Amniotic epithelial cell (primary cell): ENCODE results near the gene KHDRBS1.
"Not testable (repeated sequence)": the region's sequence is repeated elsewhere in the genome, so short reads cannot be mapped to it uniquely, and the experiment has no call there.

ENCODE experiments used
- DNase-seq: peaks from one replicate; pipeline ENCODE4 v3.0.0-alpha.2; 2010; ENCODE audit warnings: low read depth

Gene KHDRBS1, protein sequence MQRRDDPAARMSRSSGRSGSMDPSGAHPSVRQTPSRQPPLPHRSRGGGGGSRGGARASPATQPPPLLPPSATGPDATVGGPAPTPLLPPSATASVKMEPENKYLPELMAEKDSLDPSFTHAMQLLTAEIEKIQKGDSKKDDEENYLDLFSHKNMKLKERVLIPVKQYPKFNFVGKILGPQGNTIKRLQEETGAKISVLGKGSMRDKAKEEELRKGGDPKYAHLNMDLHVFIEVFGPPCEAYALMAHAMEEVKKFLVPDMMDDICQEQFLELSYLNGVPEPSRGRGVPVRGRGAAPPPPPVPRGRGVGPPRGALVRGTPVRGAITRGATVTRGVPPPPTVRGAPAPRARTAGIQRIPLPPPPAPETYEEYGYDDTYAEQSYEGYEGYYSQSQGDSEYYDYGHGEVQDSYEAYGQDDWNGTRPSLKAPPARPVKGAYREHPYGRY

DNA sequence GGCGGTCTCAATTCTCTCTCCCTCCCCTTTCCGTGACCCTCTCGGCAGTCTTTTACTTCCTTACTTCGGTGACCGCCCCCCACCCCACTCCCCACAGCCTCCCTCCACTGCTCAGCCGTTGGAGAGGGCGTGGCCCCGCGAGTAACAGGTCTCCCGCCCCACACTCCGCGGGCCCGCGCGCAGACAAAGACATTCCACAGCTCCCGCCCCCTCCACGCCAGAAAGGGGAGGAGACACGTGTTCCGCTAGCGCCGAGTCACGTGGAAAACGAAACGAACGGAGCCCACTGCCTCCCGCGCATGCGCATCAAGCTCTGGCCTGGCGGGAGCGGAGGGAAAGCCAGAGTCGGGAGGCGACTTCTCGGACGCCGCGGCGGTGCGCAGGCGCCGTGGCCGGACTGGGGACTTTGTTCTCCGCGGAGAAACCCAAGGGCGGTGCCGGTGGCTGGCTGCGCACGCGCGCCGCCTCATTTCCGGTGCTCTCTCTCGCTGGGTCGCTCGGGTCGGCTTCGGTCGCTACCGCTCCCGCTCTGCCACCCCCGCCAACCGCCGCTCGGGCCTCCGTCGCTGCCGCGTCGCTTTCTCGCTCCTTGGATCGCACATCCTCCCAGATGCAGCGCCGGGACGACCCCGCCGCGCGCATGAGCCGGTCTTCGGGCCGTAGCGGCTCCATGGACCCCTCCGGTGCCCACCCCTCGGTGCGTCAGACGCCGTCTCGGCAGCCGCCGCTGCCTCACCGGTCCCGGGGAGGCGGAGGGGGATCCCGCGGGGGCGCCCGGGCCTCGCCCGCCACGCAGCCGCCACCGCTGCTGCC, at the start of gene KHDRBS1:
Gene KHDRBS1, plus strand, starts transcription at position 483 of the 813 bp plus-strand sequence. Its CDS starts 128 bp downstream, at position 611.
- DNase-seq = peak; percentile 96

DNA sequence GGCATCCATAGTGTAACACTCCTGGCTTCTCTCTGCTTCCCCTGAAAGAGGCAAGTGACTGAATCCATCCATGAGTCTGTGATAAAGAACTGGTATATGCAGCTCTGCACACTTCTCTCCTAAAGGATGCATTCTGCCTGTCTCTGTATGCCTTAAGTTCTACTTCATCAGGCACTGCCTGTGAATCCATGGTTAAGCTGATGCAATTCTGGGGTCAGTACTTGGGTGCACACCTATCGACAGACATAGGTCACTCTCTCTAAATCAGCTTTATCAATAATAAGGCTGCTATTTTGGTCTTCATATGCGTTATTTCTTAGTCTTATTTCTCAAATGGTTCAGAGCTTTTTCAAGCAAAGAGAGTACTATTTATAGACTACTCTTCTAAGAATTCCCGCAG, 42.8 kb upstream of the KHDRBS1 start:
- no peak for DNase-seq

DNA sequence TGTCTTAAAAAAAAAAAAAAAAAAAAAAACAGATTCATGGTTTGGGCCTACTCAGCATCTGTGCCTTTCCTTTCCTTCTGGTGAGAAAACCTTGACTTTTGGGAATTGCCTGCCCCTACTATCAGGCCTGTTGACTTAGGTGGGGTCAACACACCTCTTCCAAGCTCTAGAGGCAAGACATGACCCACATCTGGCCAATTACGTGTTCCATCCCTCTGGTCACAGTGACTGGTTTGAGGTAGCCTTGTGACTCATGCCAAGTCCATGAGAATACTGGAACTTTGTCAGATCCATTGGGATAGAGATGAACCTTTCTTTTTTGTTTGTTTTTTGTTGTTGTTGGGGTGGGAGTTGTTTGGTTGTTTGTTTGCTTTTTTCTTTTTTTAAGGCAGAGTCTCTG, 37.3 kb upstream of the KHDRBS1 start:
- DNase-seq = peak; percentile 24

GRCh38 chr1:31977385-31978131, 36.1 kb upstream of the KHDRBS1 start:
- DNase-seq = peak; percentile 81

GRCh38 chr1:31978843-31979400, 34.7 kb upstream of the KHDRBS1 start:
- no peak for DNase-seq

GRCh38 chr1:31980835-31981455, 32.7 kb upstream of the KHDRBS1 start:
- no peak for DNase-seq

DNA sequence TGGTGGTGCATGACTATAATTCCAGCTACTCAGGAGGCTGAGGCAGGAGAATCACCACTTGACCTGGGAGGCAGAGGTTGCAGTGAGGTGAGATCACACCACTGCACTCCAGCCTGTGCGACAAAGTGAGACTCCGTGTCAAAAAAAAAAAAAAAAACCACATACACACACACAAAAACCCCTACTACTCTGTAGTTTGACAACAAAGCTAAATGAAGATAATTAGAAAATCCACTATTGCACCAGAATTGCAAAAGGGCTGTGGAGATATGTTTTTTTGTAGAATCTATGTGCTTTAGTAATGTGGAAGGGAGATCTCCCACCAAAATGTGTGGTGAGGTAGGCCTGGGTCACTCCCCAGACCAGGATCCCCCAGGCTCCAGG, 32.2 kb upstream of the KHDRBS1 start:
- no peak for DNase-seq

DNA sequence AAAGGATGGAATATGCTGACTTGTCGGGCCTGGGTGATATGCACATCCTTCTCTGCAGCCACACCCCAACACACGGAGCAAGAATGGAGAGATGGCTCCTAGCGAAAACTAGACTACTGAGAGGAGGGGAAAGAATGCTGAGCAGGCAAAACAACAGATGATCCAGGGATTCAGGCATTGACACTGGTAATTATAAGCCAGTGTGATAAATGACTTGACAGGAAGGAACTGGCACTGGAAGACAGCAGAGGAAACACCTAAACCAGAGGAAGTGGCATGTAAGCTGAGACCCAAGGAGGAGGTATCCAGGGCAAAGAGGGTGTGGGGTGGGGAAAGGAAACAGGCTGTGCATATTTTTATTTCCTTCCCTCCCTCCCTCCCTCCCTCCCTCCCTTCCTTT, 31.7 kb upstream of the KHDRBS1 start:
- DNase-seq = no peak

GRCh38 chr1:31984419-31985347, 29.0 kb upstream of the KHDRBS1 start:
- peak; percentile 26 for DNase-seq

DNA sequence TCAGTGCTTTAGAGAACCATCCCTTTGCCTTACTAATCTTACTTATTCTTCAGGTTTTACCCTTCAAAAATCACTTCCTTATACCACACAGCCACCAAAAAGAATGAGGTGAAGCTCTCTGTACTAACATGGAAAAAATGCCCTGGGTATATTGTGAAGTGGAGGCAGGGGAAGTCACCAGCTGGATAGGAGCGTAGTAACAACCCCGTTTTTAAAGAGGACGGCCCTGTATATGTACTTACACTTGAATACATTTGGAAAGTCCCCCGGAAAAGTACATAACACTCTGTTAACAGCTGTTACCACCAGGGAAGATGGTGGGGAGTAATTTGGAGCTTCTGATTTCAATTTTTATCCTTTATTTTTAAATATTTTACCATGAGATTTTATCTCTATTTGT, 28.2 kb upstream of the KHDRBS1 start:
- DNase-seq = no peak

GRCh38 chr1:31987135-31987619, 26.5 kb upstream of the KHDRBS1 start:
- no peak for DNase-seq

DNA sequence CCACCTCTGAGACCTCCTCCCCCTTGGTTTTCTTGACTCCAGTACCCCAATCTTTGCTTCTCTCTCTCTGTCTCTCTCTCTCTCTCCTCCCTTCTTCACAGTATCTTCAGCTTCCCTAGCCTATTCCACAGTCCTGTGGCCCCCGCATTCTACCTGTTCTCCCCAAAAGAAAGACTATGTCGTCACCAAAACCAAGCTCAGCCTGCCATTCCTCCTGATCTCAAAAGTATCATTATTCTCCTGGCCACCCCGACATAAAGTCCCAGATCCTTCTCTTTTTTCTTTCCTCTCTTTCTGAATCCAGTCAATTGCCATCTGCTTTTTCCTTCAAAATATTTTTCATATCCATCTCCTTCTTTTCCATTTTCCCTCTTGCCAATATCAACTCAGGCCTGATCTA, 23.7 kb upstream of the KHDRBS1 start:
- DNase-seq = no peak

GRCh38 chr1:31991182-31991581, 22.5 kb upstream of the KHDRBS1 start:
- no peak for DNase-seq

- no peak for DNase-seq
Observed at GRCh38 chr1:31995263-31995662, 18.4 kb upstream of the KHDRBS1 start.

DNA sequence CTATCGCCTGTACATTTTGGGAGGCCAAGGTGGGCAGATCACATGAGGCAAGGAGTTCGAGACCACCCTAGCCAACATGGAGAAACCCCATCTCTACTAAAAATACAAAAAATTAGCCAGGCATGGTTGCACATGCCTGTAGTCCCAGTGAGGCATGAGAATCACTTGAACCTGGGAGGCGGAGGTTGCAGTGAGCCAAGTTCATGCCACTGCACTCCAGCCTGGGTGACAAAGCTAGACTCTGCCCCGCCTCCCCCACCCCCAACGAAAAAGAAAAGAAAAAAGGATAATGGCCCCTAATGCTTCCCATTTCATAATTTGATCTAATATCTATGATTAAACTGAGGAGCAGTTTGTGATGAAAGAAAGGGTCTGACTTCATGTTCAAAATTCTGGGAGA, 17.5 kb upstream of the KHDRBS1 start:
- DNase-seq = not testable (repeated sequence)

DNA sequence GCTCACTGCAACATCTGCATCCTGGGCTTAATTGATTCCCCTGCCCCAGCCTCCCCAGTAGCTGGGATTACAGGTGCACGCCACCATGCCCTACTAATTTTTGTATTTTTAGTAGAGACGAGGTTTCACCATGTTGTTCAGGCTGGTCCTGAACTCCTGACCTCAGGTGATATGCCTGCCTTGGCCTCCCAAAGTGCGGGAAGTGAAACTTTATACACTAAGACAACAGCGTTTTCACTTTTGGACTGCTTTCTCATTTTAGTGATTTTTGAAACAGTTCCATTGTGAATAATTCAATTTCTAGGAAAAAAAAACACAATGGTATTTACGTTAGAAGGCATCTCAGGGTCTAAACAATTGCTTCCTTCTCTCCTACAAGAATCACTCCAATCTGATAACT, 11.8 kb upstream of the KHDRBS1 start:
- no peak for DNase-seq

GRCh38 chr1:32002285-32002684, 11.4 kb upstream of the KHDRBS1 start:
- DNase-seq = not testable (repeated sequence)

DNA sequence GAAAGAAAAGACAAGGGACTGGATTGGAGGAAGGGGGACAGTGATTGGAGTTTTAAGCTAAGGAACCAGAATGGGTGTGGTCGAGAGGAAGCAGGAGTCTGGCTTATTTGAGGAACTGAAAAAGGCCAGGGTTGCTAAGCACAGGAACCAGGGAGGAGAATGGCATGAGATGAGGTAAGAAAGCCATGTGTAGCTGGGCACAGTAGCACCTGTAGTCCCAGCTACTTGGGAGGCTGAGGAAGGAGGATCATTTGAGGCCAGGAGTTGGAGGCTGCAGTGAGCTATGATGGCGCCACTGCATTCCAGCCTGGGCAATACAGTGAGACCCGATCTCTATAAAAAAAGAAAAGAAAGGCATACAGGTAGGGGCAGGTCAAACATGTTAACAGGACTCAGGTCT, 8.1 kb upstream of the KHDRBS1 start:
- no peak for DNase-seq

- no peak for DNase-seq
Observed at GRCh38 chr1:32007591-32007940, 6.1 kb upstream of the KHDRBS1 start.

DNA sequence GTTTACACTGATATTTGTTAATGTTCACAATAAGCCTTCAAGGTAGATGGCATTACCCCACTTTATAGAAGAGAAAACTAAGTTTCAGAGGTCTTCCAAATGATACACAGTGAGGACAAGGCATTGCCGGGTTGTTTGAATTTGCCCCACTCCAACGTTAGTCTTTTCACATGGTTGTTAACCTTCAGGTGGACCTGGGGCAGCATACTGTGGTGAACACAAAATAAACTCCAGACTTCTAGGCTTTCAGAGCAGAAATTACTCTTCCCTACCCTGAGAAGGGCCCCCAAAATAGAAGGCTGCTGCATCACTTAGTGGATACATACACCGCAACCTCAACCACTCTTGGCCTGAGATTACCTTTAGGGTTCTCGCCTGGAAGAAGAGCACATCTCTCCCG, 3.4 kb upstream of the KHDRBS1 start:
- DNase-seq = no peak
